HL-60 (cell line): ENCODE measurements around the gene DYRK1A.

Experiments used
- GABPA ChIP-seq: IDR thresholded peaks from 2 replicates; pipeline ENCODE4 v1.6.1; 2012; ENCODE audit warnings: low read depth
- POLR2AphosphoS5 ChIP-seq: IDR thresholded peaks from 2 replicates; pipeline ENCODE4 v1.6.1; 2012; ENCODE audit warnings: low read depth
- SPI1 ChIP-seq: IDR thresholded peaks from 2 replicates; pipeline ENCODE4 v1.6.1; 2012; ENCODE audit warnings: low read depth, mild to moderate bottlenecking, borderline replicate concordance
- TF ChIP-seq, protein P1 (sequence below): IDR thresholded peaks from 2 replicates; pipeline ENCODE4 v1.6.1; 2012; ENCODE audit warnings: low read depth; ENCODE audit not compliant: insufficient replicate concordance
- TF ChIP-seq, protein P2 (sequence below): IDR thresholded peaks from one replicate; pipeline ENCODE4 v1.5.1; 2011; ENCODE audit warnings: low read length, control low read depth, inconsistent platforms; ENCODE audit not compliant: insufficient read depth

DNA sequence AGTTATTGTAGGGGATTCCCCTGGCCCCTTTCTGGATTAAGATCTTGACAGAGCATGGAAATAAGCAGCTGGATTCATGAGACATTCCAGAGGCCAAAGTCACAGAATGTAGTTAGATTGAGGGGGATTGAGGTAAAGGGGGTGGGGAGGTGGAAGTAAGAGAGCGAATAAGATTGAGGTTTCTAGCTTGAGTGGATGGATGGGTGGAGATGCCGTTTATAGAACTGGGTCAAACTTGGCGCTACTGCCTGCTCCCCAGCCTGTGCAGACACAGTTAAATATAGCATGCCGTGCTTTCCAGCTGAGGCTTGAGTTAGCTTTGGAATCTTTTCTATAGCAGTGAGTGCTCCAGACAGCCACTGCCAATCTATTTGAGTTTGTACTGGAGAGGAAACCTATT, 85.7 kb downstream of the DYRK1A start:
- TF ChIP-seq, protein P1, sequence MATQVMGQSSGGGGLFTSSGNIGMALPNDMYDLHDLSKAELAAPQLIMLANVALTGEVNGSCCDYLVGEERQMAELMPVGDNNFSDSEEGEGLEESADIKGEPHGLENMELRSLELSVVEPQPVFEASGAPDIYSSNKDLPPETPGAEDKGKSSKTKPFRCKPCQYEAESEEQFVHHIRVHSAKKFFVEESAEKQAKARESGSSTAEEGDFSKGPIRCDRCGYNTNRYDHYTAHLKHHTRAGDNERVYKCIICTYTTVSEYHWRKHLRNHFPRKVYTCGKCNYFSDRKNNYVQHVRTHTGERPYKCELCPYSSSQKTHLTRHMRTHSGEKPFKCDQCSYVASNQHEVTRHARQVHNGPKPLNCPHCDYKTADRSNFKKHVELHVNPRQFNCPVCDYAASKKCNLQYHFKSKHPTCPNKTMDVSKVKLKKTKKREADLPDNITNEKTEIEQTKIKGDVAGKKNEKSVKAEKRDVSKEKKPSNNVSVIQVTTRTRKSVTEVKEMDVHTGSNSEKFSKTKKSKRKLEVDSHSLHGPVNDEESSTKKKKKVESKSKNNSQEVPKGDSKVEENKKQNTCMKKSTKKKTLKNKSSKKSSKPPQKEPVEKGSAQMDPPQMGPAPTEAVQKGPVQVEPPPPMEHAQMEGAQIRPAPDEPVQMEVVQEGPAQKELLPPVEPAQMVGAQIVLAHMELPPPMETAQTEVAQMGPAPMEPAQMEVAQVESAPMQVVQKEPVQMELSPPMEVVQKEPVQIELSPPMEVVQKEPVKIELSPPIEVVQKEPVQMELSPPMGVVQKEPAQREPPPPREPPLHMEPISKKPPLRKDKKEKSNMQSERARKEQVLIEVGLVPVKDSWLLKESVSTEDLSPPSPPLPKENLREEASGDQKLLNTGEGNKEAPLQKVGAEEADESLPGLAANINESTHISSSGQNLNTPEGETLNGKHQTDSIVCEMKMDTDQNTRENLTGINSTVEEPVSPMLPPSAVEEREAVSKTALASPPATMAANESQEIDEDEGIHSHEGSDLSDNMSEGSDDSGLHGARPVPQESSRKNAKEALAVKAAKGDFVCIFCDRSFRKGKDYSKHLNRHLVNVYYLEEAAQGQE, result no peak
- TF ChIP-seq, protein P2, sequence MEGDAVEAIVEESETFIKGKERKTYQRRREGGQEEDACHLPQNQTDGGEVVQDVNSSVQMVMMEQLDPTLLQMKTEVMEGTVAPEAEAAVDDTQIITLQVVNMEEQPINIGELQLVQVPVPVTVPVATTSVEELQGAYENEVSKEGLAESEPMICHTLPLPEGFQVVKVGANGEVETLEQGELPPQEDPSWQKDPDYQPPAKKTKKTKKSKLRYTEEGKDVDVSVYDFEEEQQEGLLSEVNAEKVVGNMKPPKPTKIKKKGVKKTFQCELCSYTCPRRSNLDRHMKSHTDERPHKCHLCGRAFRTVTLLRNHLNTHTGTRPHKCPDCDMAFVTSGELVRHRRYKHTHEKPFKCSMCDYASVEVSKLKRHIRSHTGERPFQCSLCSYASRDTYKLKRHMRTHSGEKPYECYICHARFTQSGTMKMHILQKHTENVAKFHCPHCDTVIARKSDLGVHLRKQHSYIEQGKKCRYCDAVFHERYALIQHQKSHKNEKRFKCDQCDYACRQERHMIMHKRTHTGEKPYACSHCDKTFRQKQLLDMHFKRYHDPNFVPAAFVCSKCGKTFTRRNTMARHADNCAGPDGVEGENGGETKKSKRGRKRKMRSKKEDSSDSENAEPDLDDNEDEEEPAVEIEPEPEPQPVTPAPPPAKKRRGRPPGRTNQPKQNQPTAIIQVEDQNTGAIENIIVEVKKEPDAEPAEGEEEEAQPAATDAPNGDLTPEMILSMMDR, result no peak
- TF ChIP-seq SPI1 (no peak), POLR2AphosphoS5 (no peak), GABPA (no peak)
